Heart left ventricle (tissue), 16 donors: ENCODE data around the gene CILP2. TPM values are rescaled to one million over a fixed set of nuclear protein-coding genes. Genes with fewer than 3 reads are reported as not detected.

Source experiments
- ATAC-seq, 4 donors: fragments of 200-7000 bp; cut with Tn5 transposase; one replicate each; pipeline ENCODE4 v1.9.1; 2020 to 2022; ENCODE audit warnings: moderate library complexity in 4 of 4, mild to moderate bottlenecking in 3 of 4, moderate number of reproducible peaks in 1 of 4
- DNase-seq, 5 donors: peaks; one replicate each; pipeline ENCODE4 v3.0.0-alpha.2; 2020
- H3K27ac ChIP-seq, 12 donors: fragments of 200-600 bp; sonication (generic) in 4 of 12; one replicate each; pipeline versions ENCODE4 v1.5.0 to v1.8.0; 2016 to 2022; ENCODE audit warnings: mild to moderate bottlenecking in 2 of 12
- H3K27me3 ChIP-seq, 9 donors: fragments of 200-600 bp; sonication (generic) in 2 of 9; one replicate each; pipeline versions ENCODE4 v1.5.1 to v1.8.0; 2016 to 2022; ENCODE audit warnings: mild to moderate bottlenecking in 3 of 9
- H3K36me3 ChIP-seq, 9 donors: fragments of 200-600 bp; sonication (generic) in 2 of 9; one replicate each; pipeline versions ENCODE4 v1.5.0 to v1.8.0; 2018 to 2022; ENCODE audit warnings: mild to moderate bottlenecking in 2 of 9
- H3K4me1 ChIP-seq, 12 donors: fragments of 200-600 bp; sonication (generic) in 4 of 12; one replicate each; pipeline versions ENCODE4 v1.5.0 to v1.8.0; 2016 to 2022; ENCODE audit warnings: mild to moderate bottlenecking in 3 of 12
- H3K4me3 ChIP-seq, 12 donors: fragments of 200-600 bp; sonication (generic) in 4 of 12; one replicate each; pipeline versions ENCODE4 v1.5.0 to v1.8.0; 2017 to 2022; ENCODE audit warnings: mild to moderate bottlenecking in 9 of 12, moderate library complexity in 4 of 12
- H3K9me3 ChIP-seq, 12 donors: fragments of 200-600 bp; sonication (generic) in 4 of 12; one replicate each; pipeline versions ENCODE4 v1.5.0 to v1.8.0; 2016 to 2022; ENCODE audit warnings: mild to moderate bottlenecking in 1 of 12
- POLR2A ChIP-seq, 2 donors: fragments of 450-650 bp; IDR thresholded peaks; one replicate each; pipeline ENCODE4 v1.6.1; 2017; ENCODE audit warnings: antibody characterized with exemption in 2 of 2, mild to moderate bottlenecking in 2 of 2, moderate library complexity in 2 of 2
- WGBS, 4 donors: extraction: QIAGEN DNeasy Blood & Tissue Kit in 2 of 4; methylation state at CpG; one replicate each; pipeline versions ENCODE4 v1.1.5 to v1.1.7; 2013 to 2018; 5-methylcytosine and 5-hydroxymethylcytosine counted together
- intact Hi-C, 10 donors: fragments of 100-400 bp; cut with DNase I; formaldehyde crosslinking; loops; one replicate each; pipeline versions ENCODE4 v1.11.1 to v1.14.2; 2022
- polyA plus RNA-seq, 2 donors: library from polyadenylated mRNA; stranded (reverse); fragments of 200-250 nt; gene quantifications; one replicate each; pipeline ENCODE4 v1.2.3, GENCODE V29; 2013
- total RNA-seq, 9 donors: library from RNA; depleted of rRNA in 2 of 9; stranded (reverse); fragments of >200 nt in 2 of 9; fragmentation: NEBNext Ultra II Directional in 3 of 9; extraction: Animal tissue kit (Norgen Biotek cat#: 25700) in 3 of 9; gene quantifications; one replicate each; pipeline versions ENCODE4 v1.1.0 to v1.2.4, GENCODE V29; 2016 to 2023
- TF ChIP-seq, protein P1 (sequence below), 12 donors: fragments of 200-600 bp; sonication (generic) in 4 of 12; IDR thresholded peaks; one replicate each; pipeline versions ENCODE4 v1.5.0 to v1.8.0; 2018 to 2022; ENCODE audit warnings: antibody characterized with exemption in 12 of 12, mild to moderate bottlenecking in 5 of 12
- donor health status: ischemic (EF 13 %, LVEDD 7.1; RV severe dilation, severe dysfunction).
- donor health status: healthy with polysubstance abuse.
- donor health status: DM: no; HTN: yes; CAD: no.
- donor health status: DM: no; HTN: no; CAD: no.
- donor health status: ischemic (EF 25% LVEDD 6.9; RV normal size, moderate dysfunction).
- donor health status: ischemic (EF 25% LVEDD 5.7; RV mildly dilated, moderate dysfunction).
- donor health status: healthy.
- donor health status: DM: yes; HTN: yes; CAD: no.
- donor health status: ischemic (EF 35%, LVEDD 5.7; RV mildly dilated, moderate dysfunction).
- donor health status: nonischemic (EF 11% LVEDD 7.7; RV severe dilation, severe dysfunction).
- donor health status: DM: yes; HTN: yes; CAD: no.
- donor health status: PGD.
- donor health status: ischemic (EF 29% LVEDD 5.4; RV normal size, mild dysfunction).
- donor health status: nonischemic (EF 23%, LVEDD 6.1; RV moderate dilation, normal function).

Gene CILP2
- total and polyA plus RNA-seq, 11 donors = 0.07 to 0.61 (median 0.22) TPM; not detected in 2

DNA sequence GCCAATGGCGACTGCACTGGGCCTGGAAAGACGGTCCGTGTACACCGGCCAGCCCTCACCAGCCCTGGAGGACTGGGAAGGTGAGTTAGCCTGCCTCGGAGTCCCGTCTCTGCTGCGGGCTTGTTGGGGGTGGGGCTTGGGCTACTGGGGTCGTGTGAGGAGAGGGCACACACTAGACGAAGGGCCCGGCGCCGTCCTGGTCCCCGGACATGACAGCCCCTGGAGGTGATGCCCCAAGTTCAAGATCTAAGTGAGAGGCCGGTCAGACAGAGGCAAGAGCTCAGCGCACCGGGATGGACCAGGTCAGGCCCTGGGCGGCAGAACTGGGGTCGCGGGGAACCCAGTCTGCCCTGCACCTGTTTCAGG is 1.6 kb downstream of the CILP2 start:
- H3K27me3 ChIP-seq = peaks cover 23 to 70% (median 33%) of the 10 kb centered on the region in 9 donors
- H3K27ac ChIP-seq = no peak overlapping the region
- peaks cover 4 to 31% (median 14%) of the 10 kb centered on the region in 12 donors for H3K4me1 ChIP-seq
- TF ChIP-seq, protein P1, sequence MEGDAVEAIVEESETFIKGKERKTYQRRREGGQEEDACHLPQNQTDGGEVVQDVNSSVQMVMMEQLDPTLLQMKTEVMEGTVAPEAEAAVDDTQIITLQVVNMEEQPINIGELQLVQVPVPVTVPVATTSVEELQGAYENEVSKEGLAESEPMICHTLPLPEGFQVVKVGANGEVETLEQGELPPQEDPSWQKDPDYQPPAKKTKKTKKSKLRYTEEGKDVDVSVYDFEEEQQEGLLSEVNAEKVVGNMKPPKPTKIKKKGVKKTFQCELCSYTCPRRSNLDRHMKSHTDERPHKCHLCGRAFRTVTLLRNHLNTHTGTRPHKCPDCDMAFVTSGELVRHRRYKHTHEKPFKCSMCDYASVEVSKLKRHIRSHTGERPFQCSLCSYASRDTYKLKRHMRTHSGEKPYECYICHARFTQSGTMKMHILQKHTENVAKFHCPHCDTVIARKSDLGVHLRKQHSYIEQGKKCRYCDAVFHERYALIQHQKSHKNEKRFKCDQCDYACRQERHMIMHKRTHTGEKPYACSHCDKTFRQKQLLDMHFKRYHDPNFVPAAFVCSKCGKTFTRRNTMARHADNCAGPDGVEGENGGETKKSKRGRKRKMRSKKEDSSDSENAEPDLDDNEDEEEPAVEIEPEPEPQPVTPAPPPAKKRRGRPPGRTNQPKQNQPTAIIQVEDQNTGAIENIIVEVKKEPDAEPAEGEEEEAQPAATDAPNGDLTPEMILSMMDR (IDR thresholded peaks at IDR 0.05) = no peak
- no peak for TF ChIP-seq POLR2A (IDR thresholded peaks at IDR 0.05)
- DNase-seq (no peak), ATAC-seq (no peak)
- 38 to 63% (median 50%) methylated on average over 10 to 19 of the region's 19 CpGs for WGBS, 4 donors
- intact Hi-C loops = loop anchor here in 5 of 10 donors (10.0 kb wide), 3 partner anchors 395 to 735 kb away; no protein-coding TSS in a partner anchor
- H3K36me3 ChIP-seq = peaks cover 0 to 5% (median 0%) of the 10 kb centered on the region in 9 donors
- no peaks in the 10 kb centered on the region for H3K9me3 ChIP-seq
- no peak overlapping the region for H3K4me3 ChIP-seq

- TF ChIP-seq, protein P1 (IDR thresholded peaks at IDR 0.05) = no peak
- no peak for TF ChIP-seq POLR2A (IDR thresholded peaks at IDR 0.05)
- H3K27ac ChIP-seq = no peak overlapping the region
- H3K9me3 ChIP-seq = no peaks in the 10 kb centered on the region
- intact Hi-C loops = no loop called here
- H3K27me3 ChIP-seq = peaks cover 23 to 72% (median 33%) of the 10 kb centered on the region in 9 donors
- WGBS, 4 donors = 5 to 25% (median 12%) methylated on average over 11 to 74 of the region's 74 CpGs
- peaks cover 4 to 31% (median 14%) of the 10 kb centered on the region in 12 donors for H3K4me1 ChIP-seq
- peak overlapping the region in 4 of 12 donors; percentile 12 to 37 (median 26) for H3K4me3 ChIP-seq
- ATAC-seq (peak in 3 of 4 donors; percentile 9 to 52 (median 46)), DNase-seq (peak; percentile 46 to 85 (median 66))
- H3K36me3 ChIP-seq = peaks cover 0 to 4% (median 0%) of the 10 kb centered on the region in 9 donors
These were observed 2.1 kb downstream of the CILP2 start for GRCh38 chr19:19540064-19540714.

DNA sequence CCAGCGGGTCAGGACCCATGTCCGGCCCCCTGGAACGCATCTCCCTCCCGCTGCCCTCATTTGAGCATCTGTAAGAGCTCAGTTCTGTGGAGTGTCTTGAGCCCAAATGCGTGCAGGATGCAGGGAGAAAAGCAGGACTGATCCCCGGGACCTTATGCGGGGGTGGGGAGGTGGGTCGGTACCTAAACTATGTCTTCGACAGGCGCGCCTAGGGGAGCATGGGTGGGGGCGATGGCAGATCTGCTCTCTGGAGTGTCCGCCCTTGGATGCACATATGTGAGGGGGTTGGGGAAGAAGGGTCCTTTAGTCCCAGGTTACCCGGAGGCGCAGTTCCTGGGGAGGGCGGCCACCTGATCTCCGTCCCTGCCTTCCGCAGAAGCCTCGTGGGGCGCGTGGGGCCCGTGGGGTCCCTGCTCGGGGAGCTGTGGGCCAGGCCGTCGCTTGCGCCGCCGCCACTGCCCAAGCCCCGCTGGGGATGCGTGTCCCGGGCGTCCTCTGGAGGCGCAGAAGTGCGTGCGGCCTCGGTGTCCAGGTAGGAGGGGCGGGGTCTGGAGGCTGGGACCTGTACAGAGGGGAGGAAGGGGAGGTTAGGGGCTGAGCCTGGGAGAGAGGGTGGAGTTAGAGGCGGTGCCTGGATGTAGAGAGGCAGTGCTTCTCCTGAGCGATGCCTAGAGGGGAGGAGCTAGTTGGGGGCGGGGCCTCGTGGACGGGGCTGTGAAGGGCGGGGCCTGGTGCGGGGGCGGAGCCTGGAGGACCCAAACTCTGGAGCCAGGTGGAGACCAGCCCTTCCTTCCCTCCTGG is 2.9 kb downstream of the CILP2 start:
- intact Hi-C loops = no loop called here
- no peak for TF ChIP-seq POLR2A (IDR thresholded peaks at IDR 0.05)
- TF ChIP-seq, protein P1 (IDR thresholded peaks at IDR 0.05) = no peak
- Histone ChIP-seq H3K4me3 (peak overlapping the region in 5 of 12 donors; percentile 5 to 37 (median 21)), H3K9me3 (no peaks in the 10 kb centered on the region), H3K27me3 (peaks cover 23 to 79% (median 33%) of the 10 kb centered on the region in 9 donors), H3K36me3 (no peaks in the 10 kb centered on the region), H3K4me1 (peaks cover 4 to 31% (median 14%) of the 10 kb centered on the region in 12 donors), H3K27ac (no peak overlapping the region)
- ATAC-seq (peak in 1 of 4 donors; percentile 32), DNase-seq (no peak)
- 3 to 5% (median 4%) methylated on average over 15 to 45 of the region's 45 CpGs for WGBS, 4 donors

DNA sequence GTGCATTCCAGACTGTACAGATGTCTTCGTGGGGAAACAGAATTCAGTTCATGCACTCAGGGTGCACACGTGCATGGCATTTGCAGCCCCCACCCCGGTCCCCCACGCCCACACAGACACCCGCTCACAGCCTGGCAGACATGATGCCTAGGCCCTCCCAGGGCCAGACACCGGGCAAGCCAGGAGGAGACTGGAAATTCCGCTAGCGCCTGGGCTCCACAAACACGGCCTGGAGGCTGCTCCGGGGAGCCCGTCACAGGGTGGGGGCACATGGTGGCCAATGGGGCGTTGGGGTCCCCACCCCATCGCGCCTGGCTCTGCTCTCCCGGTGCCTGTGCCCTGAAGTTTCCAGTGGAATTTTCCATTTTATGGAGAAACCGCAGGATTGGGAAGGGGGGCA is 3.6 kb downstream of the CILP2 start:
- H3K36me3 ChIP-seq = no peaks in the 10 kb centered on the region
- no peak for ATAC-seq
- intact Hi-C loops = no loop called here
- TF ChIP-seq POLR2A (IDR thresholded peaks at IDR 0.05) = no peak
- TF ChIP-seq, protein P1 (IDR thresholded peaks at IDR 0.05) = no peak
- H3K4me3 ChIP-seq = no peak overlapping the region
- H3K27me3 ChIP-seq = peaks cover 23 to 84% (median 33%) of the 10 kb centered on the region in 9 donors
- DNase-seq = no peak
- no peaks in the 10 kb centered on the region for H3K9me3 ChIP-seq
- 83 to 97% (median 84%) methylated on average over 12 to 16 of the region's 16 CpGs for WGBS, 4 donors
- H3K27ac ChIP-seq = no peak overlapping the region
- H3K4me1 ChIP-seq = peaks cover 4 to 36% (median 14%) of the 10 kb centered on the region in 12 donors
